ENCODE measurements around the gene OR2AE1. TPM values are rescaled to one million over a fixed set of nuclear protein-coding genes. Genes with fewer than 3 reads are reported as not detected.

The OR2AE1 gene
- not detected in 5 replicates for total RNA-seq (2022; extraction: Qiagen RNA extraction)

GRCh38 chr7:99876933-99877332 is at the start of gene OR2AE1:
Gene OR2AE1 (minus strand): TSS chr7:99877033. CDS start chr7:99877033, 0 bp downstream.

DNA sequence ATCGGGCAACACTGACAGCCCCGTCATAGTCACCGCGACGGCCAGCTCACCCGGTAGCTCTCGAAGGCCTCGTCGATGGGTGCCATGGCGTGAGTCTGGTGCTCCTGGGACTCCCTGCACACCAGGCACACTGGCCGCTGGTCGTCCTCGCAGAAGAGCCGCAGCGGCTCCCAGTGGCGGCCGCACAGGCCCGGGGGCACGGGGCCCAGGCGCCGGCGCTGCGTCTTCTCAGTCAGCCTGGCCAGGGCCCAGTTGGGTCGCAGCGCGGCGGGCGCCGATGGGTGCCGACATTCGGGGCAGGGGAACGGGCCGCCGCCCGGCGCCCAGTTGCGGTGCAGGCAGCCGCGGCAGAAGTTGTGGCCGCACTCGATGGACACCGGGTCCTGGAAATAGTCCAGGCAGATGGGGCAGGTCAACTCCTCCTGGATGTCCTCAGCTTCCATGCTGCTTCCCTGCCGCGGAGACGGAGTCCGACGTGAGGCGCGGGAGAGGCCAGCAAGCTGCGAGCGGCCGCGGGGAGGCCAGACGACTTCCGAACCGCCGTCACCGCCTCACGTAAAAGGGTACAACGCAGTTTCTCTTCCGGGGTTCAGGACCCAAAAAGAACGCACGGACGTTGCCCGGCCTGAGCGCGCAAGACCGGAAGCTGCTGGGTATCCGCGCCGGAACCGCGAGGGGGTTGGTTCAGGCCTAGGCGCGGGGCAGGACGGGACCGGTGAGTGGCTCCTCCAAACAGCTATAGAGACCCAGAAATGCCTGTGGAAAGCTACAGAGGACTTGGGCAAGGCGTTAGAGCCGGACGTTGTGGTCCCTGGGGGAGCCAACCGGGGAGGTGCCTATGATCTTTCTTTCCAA is 42.4 kb upstream of the OR2AE1 start, which contains the start of gene TRIM4:
Gene TRIM4 (minus strand): TSS at position 572 of the 855 bp plus-strand sequence. CDS start 129 bp downstream, at position 443.

Other genes starting within 250 kb of the OR2AE1 start
- 1.3 to 2.5 TPM (median 1.9 TPM) in 5 replicates for gene CYP3A5, start 197.0 kb downstream of the OR2AE1 start, total RNA-seq (2022; extraction: Qiagen RNA extraction)
- 0.06 TPM in 1 of 5 replicates, not detected in the others for gene CYP3A7, start 141.8 kb downstream of the OR2AE1 start, total RNA-seq (2022; extraction: Qiagen RNA extraction)
- 0.05 TPM in 1 of 5 replicates, not detected in the others for gene CYP3A4, start 92.8 kb downstream of the OR2AE1 start, total RNA-seq (2022; extraction: Qiagen RNA extraction)
- gene CYP3A43, start 49.0 kb downstream of the OR2AE1 start, total RNA-seq (2022; extraction: Qiagen RNA extraction) = not detected in 5 replicates
- 24.2 to 32.7 TPM (median 26.6 TPM) in 5 replicates for gene TRIM4, start 42.5 kb upstream of the OR2AE1 start, total RNA-seq (2022; extraction: Qiagen RNA extraction)
- 0.09 to 0.22 TPM (median 0.10 TPM) in 3 of 5 replicates, not detected in the others for gene GJC3, start 52.6 kb upstream of the OR2AE1 start, total RNA-seq (2022; extraction: Qiagen RNA extraction)
- 0.06 TPM in 1 of 5 replicates, not detected in the others for gene AZGP1, start 99.0 kb upstream of the OR2AE1 start, total RNA-seq (2022; extraction: Qiagen RNA extraction)
- gene ZKSCAN1, start 138.6 kb upstream of the OR2AE1 start, total RNA-seq (2022; extraction: Qiagen RNA extraction) = 6.8 to 10.8 TPM (median 9.4 TPM) in 5 replicates
- gene ZSCAN21, start 172.7 kb upstream of the OR2AE1 start, total RNA-seq (2022; extraction: Qiagen RNA extraction) = 8.9 to 12.4 TPM (median 10.3 TPM) in 5 replicates
- gene ZNF3, start 204.7 kb upstream of the OR2AE1 start, total RNA-seq (2022; extraction: Qiagen RNA extraction) = 18.7 to 22.7 TPM (median 19.8 TPM) in 5 replicates
- 153 to 188 TPM (median 175 TPM) in 5 replicates for gene COPS6, start 211.9 kb upstream of the OR2AE1 start, total RNA-seq (2022; extraction: Qiagen RNA extraction)
- gene MCM7, start 224.4 kb upstream of the OR2AE1 start, total RNA-seq (2022; extraction: Qiagen RNA extraction) = 223 to 257 TPM (median 247 TPM) in 5 replicates
- 15.1 to 17.7 TPM (median 17.0 TPM) in 5 replicates for gene AP4M1, start 224.6 kb upstream of the OR2AE1 start, total RNA-seq (2022; extraction: Qiagen RNA extraction)
- 62.3 to 71.2 TPM (median 67.8 TPM) in 5 replicates for gene TAF6, start 242.3 kb upstream of the OR2AE1 start, total RNA-seq (2022; extraction: Qiagen RNA extraction)
- 10.4 to 12.8 TPM (median 12.0 TPM) in 5 replicates for gene CNPY4, start 242.6 kb upstream of the OR2AE1 start, total RNA-seq (2022; extraction: Qiagen RNA extraction)
- gene MBLAC1, start 249.9 kb upstream of the OR2AE1 start, total RNA-seq (2022; extraction: Qiagen RNA extraction) = 2.6 to 3.4 TPM (median 3.2 TPM) in 5 replicates